Glutamatergic neuron (in vitro differentiated cells): ENCODE data around the gene TUBGCP2. TPM values are rescaled to one million over a fixed set of nuclear protein-coding genes. Genes with fewer than 3 reads are reported as not detected.

Experiments used
- DNase-seq: peaks from one replicate; pipeline ENCODE4 v3.0.0; 2022
- H3K27ac Mint-ChIP-seq: one replicate; pipeline ENCODE4 v1.8.0; 2020; ENCODE audit warnings: mild to moderate bottlenecking, mixed read lengths, inconsistent platforms; ENCODE audit not compliant: unreplicated experiment
- H3K27me3 Mint-ChIP-seq: one replicate; pipeline ENCODE4 v1.8.0; 2020; ENCODE audit warnings: mild to moderate bottlenecking, moderate library complexity, mixed read lengths, inconsistent platforms; ENCODE audit not compliant: unreplicated experiment
- H3K36me3 Mint-ChIP-seq: one replicate; pipeline ENCODE4 v1.8.0; 2020; ENCODE audit warnings: mild to moderate bottlenecking, mixed read lengths, inconsistent platforms; ENCODE audit not compliant: unreplicated experiment
- H3K4me1 Mint-ChIP-seq: one replicate; pipeline ENCODE4 v1.8.0; 2020; ENCODE audit warnings: mild to moderate bottlenecking, low read depth, mixed read lengths, inconsistent platforms; ENCODE audit not compliant: unreplicated experiment
- H3K4me3 Mint-ChIP-seq: one replicate; pipeline ENCODE4 v1.8.0; 2020; ENCODE audit warnings: mild to moderate bottlenecking, mixed read lengths, inconsistent platforms; ENCODE audit not compliant: unreplicated experiment
- H3K9me3 Mint-ChIP-seq: one replicate; pipeline ENCODE4 v1.8.0; 2020; ENCODE audit warnings: mild to moderate bottlenecking, moderate library complexity, mixed read lengths, inconsistent platforms; ENCODE audit not compliant: unreplicated experiment
- CTCF ChIP-seq: fragments of 200-600 bp; sonication (generic); IDR thresholded peaks from one replicate; pipeline ENCODE4 v1.5.0; 2021; ENCODE audit not compliant: partially characterized antibody, unreplicated experiment
- total RNA-seq: library from RNA; stranded (reverse); fragmentation: NEBNext Ultra II Directional; extraction: Animal tissue kit (Norgen Biotek cat#: 25700); gene quantifications from one replicate; pipeline ENCODE4 v1.2.1, GENCODE V29; 2021; ENCODE audit not compliant: unreplicated experiment

Gene TUBGCP2
- total RNA-seq, 1 donor from 2014 or later = 61.4 TPM

- no peak for DNase-seq
- peaks cover 2% of the 10 kb centered on the region for H3K9me3 Mint-ChIP-seq
- H3K36me3 Mint-ChIP-seq = no peaks in the 10 kb centered on the region
- H3K4me1 Mint-ChIP-seq = peaks cover 13% of the 10 kb centered on the region
- no peak for TF ChIP-seq CTCF
- H3K27me3 Mint-ChIP-seq = peaks cover 7% of the 10 kb centered on the region
- H3K4me3 Mint-ChIP-seq = no peak overlapping the region
- no peak overlapping the region for H3K27ac Mint-ChIP-seq
Observed at GRCh38 chr10:133258066-133258817, 50.4 kb downstream of the TUBGCP2 start.

GRCh38 chr10:133257489-133258065 lies 51.1 kb downstream of the TUBGCP2 start:
- H3K9me3 Mint-ChIP-seq = peaks cover 2% of the 10 kb centered on the region
- H3K4me3 Mint-ChIP-seq = no peak overlapping the region
- no peak overlapping the region for H3K27ac Mint-ChIP-seq
- peaks cover 4% of the 10 kb centered on the region for H3K27me3 Mint-ChIP-seq
- peak; percentile 51 for DNase-seq
- TF ChIP-seq CTCF = no peak
- no peaks in the 10 kb centered on the region for H3K36me3 Mint-ChIP-seq
- H3K4me1 Mint-ChIP-seq = peaks cover 10% of the 10 kb centered on the region

- DNase-seq = no peak
- Mint-ChIP-seq H3K27me3 (peaks cover 6% of the 10 kb centered on the region), H3K4me3 (no peak overlapping the region), H3K4me1 (peaks cover 7% of the 10 kb centered on the region), H3K9me3 (peaks cover 4% of the 10 kb centered on the region), H3K36me3 (no peaks in the 10 kb centered on the region), H3K27ac (no peak overlapping the region)
- TF ChIP-seq CTCF = no peak
Observed at GRCh38 chr10:133255323-133255722, 53.3 kb downstream of the TUBGCP2 start.

GRCh38 chr10:133254421-133255120 lies 54.1 kb downstream of the TUBGCP2 start:
- Mint-ChIP-seq H3K27me3 (peaks cover 9% of the 10 kb centered on the region), H3K27ac (peak overlapping the region; percentile 10), H3K9me3 (peaks cover 4% of the 10 kb centered on the region), H3K4me3 (no peak overlapping the region), H3K36me3 (no peaks in the 10 kb centered on the region), H3K4me1 (peaks cover 5% of the 10 kb centered on the region)
- DNase-seq = no peak
- TF ChIP-seq CTCF = no peak

- DNase-seq = no peak
- H3K4me3 Mint-ChIP-seq = no peak overlapping the region
- H3K9me3 Mint-ChIP-seq = peaks cover 4% of the 10 kb centered on the region
- peaks cover 7% of the 10 kb centered on the region for H3K27me3 Mint-ChIP-seq
- H3K36me3 Mint-ChIP-seq = no peaks in the 10 kb centered on the region
- peaks cover 4% of the 10 kb centered on the region for H3K4me1 Mint-ChIP-seq
- H3K27ac Mint-ChIP-seq = no peak overlapping the region
- no peak for TF ChIP-seq CTCF
Observed at GRCh38 chr10:133253361-133253955, 55.2 kb downstream of the TUBGCP2 start.
